SHP77 (cell line): ENCODE results near the gene C4BPA.

Source experiments
- DNase-seq, 2 experiments: peaks; one replicate each; lab custom pipeline; 2025; lab: John Stamatoyannopoulos, UW

The C4BPA gene

DNA sequence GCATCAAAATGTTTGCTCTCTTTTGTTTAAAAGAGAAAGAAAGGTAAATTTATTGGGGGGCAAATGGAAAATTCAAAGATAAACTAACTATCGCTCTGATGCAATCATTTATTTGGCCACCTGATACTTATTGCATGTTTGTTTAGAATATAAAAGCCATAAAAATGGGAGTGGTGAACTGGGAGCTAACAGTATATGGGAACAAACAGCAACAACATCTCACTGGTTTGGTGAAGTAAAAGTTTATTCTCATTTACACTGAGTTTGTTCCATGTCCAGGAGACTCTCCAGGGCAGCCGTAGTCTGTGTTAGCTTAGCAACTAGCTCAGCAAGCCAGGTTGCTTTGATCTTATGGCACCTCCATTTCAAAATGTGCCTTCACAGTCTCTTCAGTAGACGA lies 20.4 kb downstream of the C4BPA start:
- no peak for DNase-seq

DNA sequence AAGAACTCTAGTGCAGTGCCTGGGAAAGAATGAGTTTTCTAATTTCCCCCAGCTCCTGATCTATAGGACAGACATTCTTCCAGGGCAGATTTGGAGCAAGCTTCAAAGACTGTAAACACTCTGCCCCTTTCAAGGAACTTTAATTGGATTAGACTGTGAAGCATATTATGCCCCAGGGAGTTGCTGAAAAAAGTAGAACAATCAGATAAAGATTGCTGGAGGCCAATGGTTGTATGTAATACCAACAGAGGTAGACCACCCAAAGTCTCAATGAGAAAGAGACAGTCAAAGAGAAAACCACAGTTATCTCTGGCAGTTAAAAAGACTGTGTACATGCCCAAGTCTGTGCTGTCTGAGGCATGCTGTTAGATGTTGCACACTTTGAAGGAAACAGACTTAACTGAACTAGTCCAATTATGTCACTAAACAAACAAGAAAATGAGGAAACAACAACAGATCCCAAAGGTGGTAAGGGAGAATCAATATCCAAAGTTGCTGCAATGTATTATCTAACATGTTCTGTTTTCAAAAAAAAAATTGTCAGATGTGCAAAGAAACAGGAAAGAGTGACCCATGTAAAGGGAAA lies 24.4 kb downstream of the C4BPA start:
- no peak for DNase-seq

DNA sequence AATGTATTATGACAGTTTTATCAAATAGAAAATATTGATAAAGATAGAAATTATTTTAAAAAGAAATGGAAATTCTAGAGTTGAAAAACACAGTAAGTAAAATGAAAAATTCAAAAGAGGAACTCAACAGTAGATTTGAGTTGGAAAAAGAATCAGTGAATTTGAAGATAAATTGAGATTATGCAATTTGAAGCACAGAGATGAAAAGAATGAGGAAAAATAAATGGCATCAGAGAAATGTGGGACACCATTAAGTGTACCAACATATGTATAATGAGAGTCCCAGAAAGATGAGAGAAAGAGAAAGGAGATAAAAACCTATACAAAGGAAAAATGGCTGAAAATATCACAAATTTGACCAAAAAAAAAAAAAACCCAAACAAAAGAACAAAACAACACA lies 25.0 kb downstream of the C4BPA start:
- no peak for DNase-seq

DNA sequence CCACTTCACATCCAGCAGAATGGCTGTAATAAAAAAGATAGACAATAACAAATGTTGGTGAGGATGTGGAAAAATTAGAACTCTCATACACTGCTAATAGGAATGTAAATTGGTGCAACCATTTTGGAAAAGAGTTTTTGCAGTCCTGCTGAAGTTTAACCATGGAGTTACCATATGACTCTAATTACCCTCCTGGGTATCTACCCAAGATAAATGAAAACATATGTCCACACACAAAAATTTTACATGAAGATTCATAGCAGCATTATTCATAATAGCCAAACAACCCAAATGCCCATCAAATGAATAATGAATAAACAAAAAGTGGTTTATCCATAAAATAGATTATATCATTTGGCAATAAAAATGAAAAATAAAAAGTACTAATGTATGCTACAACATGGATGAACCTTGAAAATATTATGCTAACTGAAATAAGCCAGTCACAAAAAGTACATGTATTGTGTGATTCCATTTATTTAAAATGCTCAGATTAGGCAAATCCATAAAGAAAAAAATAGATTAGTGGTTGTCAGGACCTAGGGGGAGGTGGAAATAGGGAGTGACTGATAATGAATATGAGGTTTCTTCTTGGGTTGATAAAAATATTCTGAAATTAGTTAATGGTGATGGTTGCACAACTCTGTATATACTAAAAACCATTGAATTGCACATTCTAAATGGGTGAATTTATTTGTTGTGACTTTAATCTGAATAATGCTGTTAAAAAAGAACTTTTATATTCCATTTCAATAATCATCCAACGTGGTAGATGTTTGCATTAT lies 26.4 kb downstream of the C4BPA start:
- no peak for DNase-seq

DNA sequence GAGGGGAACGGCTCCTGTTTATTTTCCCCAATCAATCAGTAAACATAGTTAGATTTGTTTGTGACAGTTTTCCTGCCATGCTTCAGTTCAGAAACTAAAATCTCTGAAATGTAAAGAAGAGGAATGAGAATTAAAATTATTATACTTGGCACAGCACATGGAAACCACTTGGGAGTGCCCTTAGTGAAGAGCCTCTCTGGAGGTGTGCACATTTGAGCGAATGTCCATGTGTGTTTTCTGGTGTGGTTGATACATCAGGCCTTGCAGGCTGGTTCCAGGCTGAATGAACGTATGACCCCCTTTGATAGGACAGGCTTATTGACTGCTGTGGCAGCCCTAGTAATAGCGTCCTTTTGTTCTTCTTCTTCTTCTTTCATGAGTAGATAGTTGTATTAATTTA lies 27.1 kb downstream of the C4BPA start:
- DNase-seq = no peak

DNA sequence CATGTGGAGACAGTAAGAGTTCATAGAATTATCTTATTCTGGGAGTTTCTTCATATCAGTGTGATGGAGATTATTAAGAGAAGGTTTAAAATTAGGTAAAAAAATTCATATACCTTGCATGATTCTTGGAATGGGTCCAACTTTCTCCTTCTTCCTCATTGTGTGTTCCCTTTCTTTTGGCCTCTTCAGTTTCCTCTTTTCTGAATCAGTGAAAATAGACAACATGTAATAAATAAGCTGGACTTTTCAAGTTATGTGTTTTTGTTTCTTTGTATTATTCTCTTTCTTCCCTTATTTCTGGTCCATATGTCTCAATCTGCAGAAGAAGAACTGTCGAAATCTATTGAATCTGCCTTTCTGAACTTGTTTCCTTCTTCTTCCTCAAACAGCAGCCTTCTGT lies 30.5 kb downstream of the C4BPA start:
- DNase-seq = no peak

DNA sequence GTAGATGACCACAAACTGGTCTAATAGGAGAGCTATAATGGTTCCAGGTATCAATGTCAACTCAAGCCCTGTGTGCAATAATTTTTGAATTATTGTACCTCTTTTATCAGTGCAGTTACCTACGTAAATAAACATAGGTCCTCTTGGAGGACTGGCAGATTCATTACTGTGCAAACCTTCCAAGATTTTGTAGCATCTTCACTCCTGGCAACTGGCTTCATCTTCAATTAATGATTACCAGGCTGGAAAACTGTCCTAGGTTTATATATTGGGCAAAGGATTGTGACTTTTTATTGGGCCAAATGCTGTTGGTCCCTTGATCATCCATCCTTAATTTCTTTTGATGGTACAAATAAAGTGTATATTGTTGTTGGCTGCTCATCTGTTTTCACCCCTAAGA lies 35.6 kb downstream of the C4BPA start:
- DNase-seq = no peak

DNA sequence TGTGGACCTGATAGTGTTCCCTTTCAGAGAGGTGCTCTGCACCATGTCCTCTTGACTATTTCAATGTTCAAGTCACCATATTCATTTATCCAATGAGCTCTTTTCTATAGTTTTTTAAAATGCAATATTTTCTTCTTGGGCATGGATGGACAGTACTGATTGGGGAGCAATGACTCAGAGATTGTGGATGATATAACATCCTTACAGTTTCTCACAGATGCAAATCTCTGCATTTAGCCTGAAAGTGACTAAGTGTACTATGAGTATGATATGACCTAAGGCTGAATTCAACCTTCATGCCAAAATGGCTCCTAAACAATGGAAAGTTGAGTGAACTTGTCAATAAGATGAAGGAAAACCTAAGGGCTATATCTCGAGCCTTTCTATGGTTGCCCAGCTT lies 36.5 kb downstream of the C4BPA start:
- DNase-seq = no peak

DNA sequence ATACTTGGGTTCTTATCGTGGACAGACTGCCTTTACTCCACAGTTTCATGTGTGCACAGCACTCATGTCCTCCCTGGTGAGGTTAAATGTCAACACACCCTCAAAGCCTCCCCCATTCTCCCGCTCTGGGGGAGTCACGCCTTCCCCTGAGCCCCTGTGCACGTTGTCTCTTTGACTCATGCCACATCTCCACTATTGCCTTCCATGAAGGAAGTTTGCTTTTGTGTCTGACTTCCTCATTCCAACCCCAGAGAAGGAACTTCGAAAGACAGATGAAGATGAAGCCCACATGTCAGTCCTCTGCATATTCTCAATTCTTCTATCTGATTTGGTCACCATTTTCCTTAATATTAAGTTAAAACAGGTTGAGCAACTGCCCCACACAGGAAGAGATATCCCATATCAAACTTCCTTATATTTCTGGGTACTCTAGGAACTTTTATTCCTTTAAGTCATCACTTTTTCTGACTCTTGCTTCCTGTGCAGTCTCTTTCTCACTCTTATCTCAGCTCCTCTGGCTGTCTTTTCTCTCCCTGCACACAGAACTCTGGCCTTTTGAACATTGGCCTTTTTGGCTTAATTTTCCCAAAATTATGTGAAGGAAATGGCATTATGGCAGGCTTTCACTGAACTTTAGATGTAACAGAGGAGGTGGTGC lies 41.5 kb downstream of the C4BPA start:
- DNase-seq = no peak

DNA sequence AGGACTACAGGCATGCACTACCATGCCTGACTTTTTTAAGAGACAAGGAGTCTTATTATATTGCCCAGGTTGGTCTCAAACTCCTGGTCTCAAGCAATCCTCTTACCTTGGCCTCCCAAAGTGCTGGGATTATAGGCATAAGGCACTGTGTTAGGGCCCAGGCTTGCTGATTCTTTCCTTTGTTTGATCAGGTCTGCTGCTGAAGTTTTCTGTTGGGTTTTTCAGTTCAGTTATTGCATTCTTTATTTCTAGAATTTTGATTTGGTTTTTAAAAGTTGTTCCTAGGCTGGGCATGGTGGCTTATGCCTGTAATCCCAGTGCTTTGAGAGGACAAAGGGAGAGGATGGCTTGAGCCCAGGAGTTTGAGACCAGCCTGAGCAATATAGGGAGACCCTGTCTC lies 47.9 kb downstream of the C4BPA start:
- no peak for DNase-seq

DNA sequence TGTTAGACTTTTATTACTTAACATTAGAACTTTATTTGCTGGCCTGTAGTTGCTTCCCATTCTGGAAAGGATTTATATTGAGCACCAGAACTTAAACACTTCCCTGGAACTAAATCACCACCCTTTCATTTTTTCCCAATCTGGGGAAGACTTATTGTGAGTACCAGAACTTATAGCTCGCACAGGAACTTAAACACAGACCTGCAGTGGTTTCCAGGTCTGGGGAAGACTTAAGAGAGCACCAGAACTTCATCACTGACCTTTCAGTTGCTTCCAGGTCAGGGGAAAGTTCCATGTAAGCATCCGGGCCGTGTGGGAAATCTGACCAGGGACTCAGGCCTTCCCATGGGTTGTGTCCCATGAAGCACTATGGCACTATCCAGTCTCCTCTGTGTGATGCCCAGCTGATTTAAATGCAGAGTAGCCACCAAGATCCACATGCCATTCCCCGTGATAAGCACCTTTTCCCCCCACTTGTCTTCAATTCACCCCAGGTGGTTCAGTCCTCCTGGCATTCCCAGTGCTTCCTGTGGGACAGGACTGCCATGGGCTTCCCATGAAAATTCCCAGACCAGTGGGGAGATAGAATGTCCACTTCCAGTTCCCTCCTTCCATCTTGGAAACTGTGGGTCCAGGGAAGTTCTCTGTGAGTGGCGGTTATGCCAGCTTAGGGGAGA lies 48.9 kb downstream of the C4BPA start:
- no peak for DNase-seq

DNA sequence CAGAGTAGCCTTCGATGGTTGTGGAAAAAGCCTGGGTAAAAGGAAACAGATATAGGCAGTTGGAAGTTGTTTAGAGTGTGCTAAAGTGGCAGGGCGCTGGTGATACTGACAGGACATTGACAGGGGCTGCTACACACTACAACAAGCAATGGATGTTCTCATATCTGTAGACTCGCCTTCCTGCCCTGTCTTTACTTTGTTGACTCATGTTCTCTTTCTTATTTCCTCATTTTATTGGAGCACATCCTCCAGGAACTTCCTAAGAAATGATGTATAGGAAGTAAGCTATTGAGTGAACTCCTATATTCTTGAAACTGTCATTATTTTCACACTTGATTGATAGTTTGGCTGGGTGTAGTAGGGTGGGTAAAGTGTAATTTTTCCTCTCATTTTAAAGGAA lies 51.0 kb downstream of the C4BPA start:
- no peak for DNase-seq

DNA sequence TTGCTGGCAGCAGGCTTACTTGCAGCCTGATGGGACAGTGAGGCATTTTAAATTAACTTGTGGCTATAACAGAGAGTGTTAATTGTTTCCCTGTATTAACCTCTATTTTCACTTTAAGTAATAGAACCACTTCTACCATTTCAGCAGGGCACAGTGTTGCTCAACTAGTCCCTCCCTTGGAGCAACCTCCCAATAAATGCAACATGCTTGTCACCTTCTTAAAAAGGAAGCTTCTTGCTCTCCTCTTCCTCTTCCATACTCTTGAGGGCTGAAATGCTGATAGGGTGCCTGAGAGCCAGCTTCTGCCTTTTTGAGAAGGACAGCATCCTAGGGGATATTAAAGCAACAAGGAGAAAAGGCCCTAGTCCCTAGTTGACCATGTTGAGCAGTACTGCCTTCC lies 52.1 kb downstream of the C4BPA start:
- no peak for DNase-seq

DNA sequence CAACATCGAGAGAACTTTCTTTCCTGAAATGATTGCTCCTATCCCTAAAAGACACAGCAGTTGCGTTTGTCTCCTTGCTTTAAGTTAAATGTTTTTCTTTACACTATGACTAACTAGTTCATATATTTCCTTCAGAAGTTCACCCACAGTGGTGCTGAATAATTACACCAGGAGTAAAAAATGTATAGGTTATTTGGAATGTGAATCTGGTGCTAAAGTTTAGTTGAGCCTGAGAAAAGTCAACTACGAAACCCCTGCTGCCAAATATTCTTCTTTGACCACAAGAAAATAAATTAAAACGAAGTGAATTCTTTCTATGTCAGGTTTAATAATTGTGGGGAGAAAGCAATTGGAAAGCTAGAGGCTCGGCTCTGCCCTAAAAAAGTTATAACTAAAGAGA lies 52.8 kb downstream of the C4BPA start:
- DNase-seq = no peak

DNA sequence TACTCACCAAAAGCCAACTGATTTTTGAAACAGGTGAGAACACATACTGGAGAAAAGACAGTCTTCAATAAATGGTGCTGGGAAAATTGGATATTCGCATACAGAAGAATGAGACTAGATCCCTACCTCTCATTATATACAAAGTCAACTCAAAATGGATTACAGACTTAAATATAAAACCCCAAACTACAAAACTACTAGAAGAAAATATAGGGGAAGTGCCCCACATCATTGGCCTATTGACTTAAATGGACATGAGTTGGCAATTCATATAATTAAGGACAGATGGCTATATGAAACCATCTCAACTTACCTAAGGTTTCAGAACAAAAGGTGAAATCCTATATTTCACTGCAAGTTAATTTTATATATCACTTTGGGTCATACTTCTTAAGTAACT lies 60.1 kb downstream of the C4BPA start:
- no peak for DNase-seq

DNA sequence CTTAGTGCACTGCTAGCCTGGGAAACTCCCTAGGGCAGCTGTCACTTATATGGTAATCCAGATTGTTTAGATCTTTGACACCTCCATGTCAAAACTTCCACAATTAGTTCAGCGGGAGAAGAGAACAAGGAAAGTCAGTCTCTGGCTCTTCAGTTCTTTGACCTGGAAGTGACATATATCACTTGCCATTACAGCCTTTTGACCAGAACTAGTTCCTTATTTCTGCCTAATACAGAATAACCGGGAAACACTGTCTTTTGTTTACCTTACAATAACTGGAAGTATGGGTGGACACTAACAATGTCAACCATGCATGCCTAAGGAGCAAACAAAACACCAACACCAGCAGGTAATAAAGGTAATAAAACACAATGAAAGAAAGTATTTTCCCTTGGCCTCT lies 68.3 kb downstream of the C4BPA start:
- no peak for DNase-seq

DNA sequence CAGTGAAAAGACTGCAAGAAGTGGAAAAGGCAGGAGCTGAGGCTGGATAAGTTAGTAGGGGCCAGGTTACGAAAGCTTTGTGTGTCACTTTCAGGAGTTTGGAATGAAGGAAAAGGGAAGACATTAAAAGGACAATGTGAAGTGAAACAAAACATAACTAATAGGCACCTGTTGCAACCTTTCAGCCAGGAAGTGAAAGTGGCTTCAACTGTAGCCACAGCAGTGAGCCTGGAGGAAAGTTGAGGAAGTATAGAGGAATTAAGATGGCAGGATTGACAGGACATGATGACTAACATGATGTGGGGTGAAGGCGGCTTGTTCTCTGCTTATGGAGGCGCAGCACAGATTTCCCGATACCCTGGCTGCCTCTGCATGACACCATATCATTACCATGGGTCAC lies 68.9 kb downstream of the C4BPA start:
- no peak for DNase-seq

DNA sequence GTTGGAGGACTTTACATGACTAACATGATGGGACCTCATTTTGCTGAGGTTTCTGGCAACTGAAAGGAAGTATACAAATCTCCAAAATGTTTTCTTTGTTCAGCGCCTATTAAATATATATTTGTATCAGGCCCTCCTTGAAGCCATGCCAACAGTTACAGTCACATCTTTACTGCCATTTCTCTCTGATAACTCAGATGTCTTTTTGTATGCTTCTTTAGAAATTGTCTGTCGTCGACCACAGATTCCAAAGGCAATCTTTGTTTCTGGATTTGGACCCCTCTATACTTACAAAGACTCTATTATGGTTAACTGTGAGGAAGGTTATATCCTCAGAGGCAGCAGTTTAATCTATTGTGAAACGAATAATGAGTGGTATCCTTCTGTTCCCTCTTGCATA lies 69.4 kb downstream of the C4BPA start:
- no peak for DNase-seq

DNA sequence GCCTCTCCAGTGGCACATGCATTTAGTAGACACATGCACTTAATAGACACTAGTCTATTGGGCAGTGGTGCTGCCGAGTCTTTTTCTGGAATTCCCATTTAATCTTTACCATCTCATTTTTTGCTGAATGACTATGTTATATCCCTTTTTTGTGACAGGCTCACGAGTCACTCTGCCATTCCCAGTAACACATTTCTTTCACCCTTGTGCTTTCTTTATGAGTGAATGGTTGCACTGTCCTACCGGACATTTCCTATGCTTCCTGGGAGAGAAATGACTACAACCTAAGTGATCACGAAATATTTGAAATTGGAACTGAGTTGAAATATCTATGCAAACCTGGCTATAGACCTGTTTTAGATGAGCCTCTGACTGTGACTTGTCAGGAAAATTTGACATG lies 70.9 kb downstream of the C4BPA start:
- no peak for DNase-seq

DNA sequence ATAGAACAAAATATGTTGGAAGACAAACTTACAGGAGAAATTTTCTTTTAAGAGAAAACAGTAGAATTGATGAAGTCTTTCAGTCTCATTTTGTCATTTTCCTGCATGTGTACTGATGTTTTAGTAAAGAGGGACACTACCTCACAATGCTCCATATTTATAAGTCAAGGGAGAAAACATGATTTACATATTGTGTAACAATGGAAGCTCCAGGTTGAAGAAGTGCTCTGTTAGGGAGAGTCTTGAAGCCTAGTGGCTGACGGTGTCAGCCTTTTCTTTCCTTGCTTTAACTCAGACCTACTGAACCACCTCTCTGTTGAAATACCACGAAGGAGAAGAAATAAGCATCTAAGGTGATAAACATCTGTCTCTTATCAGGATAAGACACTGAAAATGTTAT lies 75.0 kb downstream of the C4BPA start:
- DNase-seq = no peak

DNA sequence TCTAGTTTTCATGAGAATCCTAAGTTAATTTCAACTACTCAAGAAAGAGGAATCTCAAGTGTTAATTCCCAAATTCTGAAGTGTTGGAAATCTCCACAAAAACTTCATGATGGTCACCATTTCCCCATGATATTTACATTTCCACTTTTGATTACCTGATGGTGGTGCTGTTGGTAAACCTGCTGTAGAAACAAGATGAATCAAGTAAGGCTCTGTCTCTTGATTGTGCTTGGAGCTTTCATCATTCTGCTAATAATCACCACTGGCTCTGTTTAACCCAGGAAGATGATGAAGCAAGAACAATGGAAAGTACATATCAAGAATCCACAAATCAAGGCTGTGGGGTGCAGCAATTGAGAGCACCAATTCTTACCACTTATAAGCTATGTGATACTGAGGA lies 77.8 kb downstream of the C4BPA start:
- DNase-seq = no peak

DNA sequence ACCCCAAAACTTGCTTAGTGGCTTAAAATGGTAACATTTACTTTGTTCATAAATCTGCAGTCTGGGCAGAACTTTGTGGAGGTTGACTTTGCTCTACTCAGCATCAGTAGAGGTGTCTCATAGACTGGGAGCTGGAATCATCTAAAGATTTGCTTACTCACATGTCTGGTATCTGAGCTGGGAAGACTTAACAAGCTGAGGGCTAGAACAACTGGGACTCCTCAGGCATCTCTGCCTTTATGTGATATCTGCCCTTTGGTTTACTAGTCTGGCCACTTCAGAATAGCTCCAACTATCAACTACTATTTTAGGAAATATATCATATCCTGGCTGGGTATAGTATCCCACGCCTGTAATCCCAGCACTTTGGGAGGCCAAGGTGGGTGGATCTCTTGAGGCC lies 82.5 kb downstream of the C4BPA start:
- DNase-seq = no peak

DNA sequence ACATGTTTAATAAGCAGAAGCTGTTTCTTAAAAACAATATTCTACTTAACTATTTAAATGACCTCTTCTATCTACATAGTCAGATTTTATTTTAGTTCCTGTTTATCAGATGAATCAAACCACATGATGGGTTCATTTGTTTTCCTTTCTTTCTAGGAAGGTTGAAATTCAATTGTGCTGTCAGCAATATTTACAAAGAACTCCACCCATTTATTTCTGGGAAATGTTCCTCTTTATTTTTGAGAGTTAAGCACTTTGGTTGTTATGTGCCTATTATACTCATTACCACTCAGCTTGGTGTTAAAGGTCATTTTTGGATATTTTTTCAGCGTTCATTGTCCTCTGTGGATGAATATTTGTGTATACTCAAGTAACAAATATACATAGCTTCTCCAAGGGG lies 84.9 kb downstream of the C4BPA start:
- no peak for DNase-seq
